H1 (cell line): ENCODE data around the gene SART1. TPM values are rescaled to one million over a fixed set of nuclear protein-coding genes. Genes with fewer than 3 reads are reported as not detected.

Experiments used
- CTCF ChIA-PET: fragments of 300-600 bp; sonication (Branson Sonifier 250); formaldehyde crosslinking; loops from one replicate; lab custom pipeline; 2021; ENCODE audit not compliant: partially characterized antibody; lab: Charles Lee
- POLR2A ChIA-PET: fragments of 300-600 bp; sonication (Branson Sonifier 250); formaldehyde crosslinking; loops from one replicate; lab custom pipeline; 2021; ENCODE audit warnings: inconsistent platforms; ENCODE audit not compliant: partially characterized antibody; lab: Charles Lee
- DNase-seq, 2 experiments: peaks; one replicate each; pipeline versions ENCODE4 v3.0.0 to v3.0.0-alpha.2; 2010 to 2022; ENCODE audit warnings: low spot score in 2 of 2, low read depth in 1 of 2, mixed read lengths in 1 of 2
- FAIRE-seq: peaks from 2 replicates; lab custom pipeline; 2011; peaks lifted over from hg19 to GRCh38; lab: Jason Lieb, UNC
- H2AFZ ChIP-seq: 2 replicates; pipeline ENCODE4 v1.8.1; 2012; ENCODE audit warnings: low read length, inconsistent platforms
- H2AK5ac ChIP-seq: 2 replicates; pipeline ENCODE4 v1.6.1; 2013; ENCODE audit warnings: low read depth, low read length
- H2BK120ac ChIP-seq: replicated peaks from 2 replicates; pipeline ENCODE3; 2013; ENCODE audit warnings: low read depth, low read length, inconsistent platforms
- H2BK12ac ChIP-seq: 2 replicates; pipeline ENCODE4 v1.6.1; 2013; ENCODE audit warnings: low read depth, low read length
- H2BK15ac ChIP-seq: 2 replicates; pipeline ENCODE4 v1.6.1; 2013; ENCODE audit warnings: low read length
- H2BK20ac ChIP-seq: 2 replicates; pipeline ENCODE4 v1.6.1; 2013; ENCODE audit warnings: low read length
- H2BK5ac ChIP-seq: 2 replicates; pipeline ENCODE4 v1.6.1; 2013; ENCODE audit warnings: low read depth, low read length
- H3K14ac ChIP-seq: 2 replicates; pipeline ENCODE4 v1.6.1; 2013; ENCODE audit warnings: inconsistent platforms; ENCODE audit not compliant: insufficient read length
- H3K18ac ChIP-seq: 2 replicates; pipeline ENCODE4 v1.6.1; 2013; ENCODE audit warnings: low read length; ENCODE audit errors: extremely low read depth
- H3K23ac ChIP-seq: 2 replicates; pipeline ENCODE4 v1.6.1; 2013; ENCODE audit warnings: inconsistent platforms; ENCODE audit not compliant: insufficient read length
- H3K23me2 ChIP-seq: 2 replicates; pipeline ENCODE4 v1.6.1; 2013; ENCODE audit warnings: low read depth, low read length
- H3K27ac ChIP-seq: 2 replicates; pipeline ENCODE4 v1.6.1; 2011; ENCODE audit warnings: low read depth, low read length, inconsistent platforms
- H3K27me3 ChIP-seq, 4 experiments: replicated peaks in 1 of 4; 1 replicate in 1 of 4; 2 replicates in 3 of 4; pipeline versions ENCODE4 v1.6.1 to v1.8.1; 2011 to 2013; ENCODE audit warnings: low read length in 3 of 4, mild to moderate bottlenecking in 3 of 4, inconsistent platforms in 2 of 4, mixed read lengths in 2 of 4, moderate library complexity in 1 of 4; ENCODE audit not compliant: control insufficient read depth in 3 of 4, insufficient read depth in 3 of 4; ENCODE audit errors: extremely low read depth in 1 of 4
- H3K36me3 ChIP-seq, 4 experiments: 2 replicates each; pipeline versions ENCODE4 v1.6.1 to v1.8.1; 2011 to 2013; ENCODE audit warnings: mild to moderate bottlenecking in 4 of 4, low read length in 3 of 4, moderate library complexity in 2 of 4, control low read depth in 1 of 4, inconsistent platforms in 1 of 4; ENCODE audit not compliant: insufficient read depth in 4 of 4, control insufficient read depth in 2 of 4
- H3K4ac ChIP-seq: replicated peaks from 2 replicates; pipeline ENCODE3; 2013; ENCODE audit warnings: low read length, low read depth, mixed read lengths, inconsistent platforms; ENCODE audit not compliant: insufficient read length
- H3K4me1 ChIP-seq, 4 experiments: replicated peaks in 1 of 4; 1 replicate in 1 of 4; 2 replicates in 3 of 4; pipeline versions ENCODE4 v1.6.1 to v1.8.1; 2011 to 2013; ENCODE audit warnings: low read length in 3 of 4, inconsistent platforms in 2 of 4, mixed read lengths in 1 of 4; ENCODE audit not compliant: insufficient read depth in 4 of 4, control insufficient read depth in 3 of 4
- H3K4me2 ChIP-seq, 2 experiments: 2 replicates each; pipeline versions ENCODE4 v1.6.1 to v1.8.1; 2011 to 2013; ENCODE audit warnings: low read depth in 2 of 2, low read length in 2 of 2, control low read depth in 1 of 2, inconsistent platforms in 1 of 2, mild to moderate bottlenecking in 1 of 2; ENCODE audit not compliant: insufficient read depth in 1 of 2
- H3K4me3 ChIP-seq, 4 experiments: fragments of 200-600, 300-600 bp in 1 of 4; sonication (generic), shearing (Covaris generic), sonication (Bioruptor Twin) in 1 of 4; 2 replicates each; pipeline versions ENCODE4 v1.5.1 to v1.8.1; 2011 to 2016; ENCODE audit warnings: low read length in 4 of 4, low read depth in 3 of 4, control low read depth in 2 of 4, inconsistent platforms in 2 of 4, mild to moderate bottlenecking in 2 of 4, mixed read lengths in 1 of 4, moderate library complexity in 1 of 4; ENCODE audit not compliant: insufficient read depth in 2 of 4; ENCODE audit errors: extremely low read depth in 1 of 4
- H3K56ac ChIP-seq: replicated peaks from 2 replicates; pipeline ENCODE3; 2013; ENCODE audit warnings: low read depth, mild to moderate bottlenecking, mixed read lengths, low read length, inconsistent platforms; ENCODE audit not compliant: insufficient read length
- H3K79me1 ChIP-seq: 2 replicates; pipeline ENCODE4 v1.6.1; 2013; ENCODE audit warnings: low read depth, low read length, control low read depth
- H3K79me2 ChIP-seq, 2 experiments: 2 replicates each; pipeline versions ENCODE4 v1.6.1 to v1.8.1; 2012 to 2013; ENCODE audit warnings: low read length in 2 of 2, mild to moderate bottlenecking in 2 of 2, inconsistent platforms in 1 of 2; ENCODE audit not compliant: insufficient read depth in 2 of 2, control insufficient read depth in 1 of 2
- H3K9ac ChIP-seq, 4 experiments: replicated peaks in 1 of 4; 1 replicate in 1 of 4; 2 replicates in 3 of 4; pipeline versions ENCODE4 v1.6.1 to v1.8.1; 2011 to 2013; ENCODE audit warnings: low read depth in 3 of 4, low read length in 3 of 4, control low read depth in 2 of 4, mild to moderate bottlenecking in 2 of 4, moderate library complexity in 2 of 4, inconsistent platforms in 1 of 4; ENCODE audit errors: extremely low read depth in 1 of 4
- H3K9me3 ChIP-seq, 2 experiments: 2 replicates each; pipeline versions ENCODE4 v1.6.1 to v1.8.1; 2012 to 2013; ENCODE audit warnings: mild to moderate bottlenecking in 2 of 2, moderate library complexity in 2 of 2, control low read depth in 1 of 2, inconsistent platforms in 1 of 2, low read depth in 1 of 2, low read length in 1 of 2, mixed read lengths in 1 of 2; ENCODE audit not compliant: insufficient read depth in 2 of 2
- H4K20me1 ChIP-seq, 2 experiments: replicated peaks in 1 of 2; 2 replicates each; pipeline versions ENCODE3 to v1.8.1; 2011 to 2013; ENCODE audit warnings: inconsistent platforms in 2 of 2, low read length in 2 of 2, mild to moderate bottlenecking in 1 of 2; ENCODE audit not compliant: insufficient read depth in 2 of 2, control insufficient read depth in 1 of 2
- H4K5ac ChIP-seq: 2 replicates; pipeline ENCODE4 v1.6.1; 2013; ENCODE audit warnings: low read length, low read depth, mixed read lengths, inconsistent platforms; ENCODE audit not compliant: insufficient read length
- H4K8ac ChIP-seq: 2 replicates; pipeline ENCODE4 v1.8.0; 2013; ENCODE audit warnings: mild to moderate bottlenecking, moderate library complexity, low read length, inconsistent platforms; ENCODE audit not compliant: insufficient read depth; ENCODE audit errors: extremely low read depth
- H4K91ac ChIP-seq: replicated peaks from 2 replicates; pipeline ENCODE3; 2013; ENCODE audit warnings: low read length, mixed read lengths, inconsistent platforms; ENCODE audit not compliant: insufficient read length
- CEBPB ChIP-seq: IDR thresholded peaks from 2 replicates; pipeline ENCODE4 v1.6.1; 2012; ENCODE audit warnings: low read depth, low read length
- EZH2 ChIP-seq: fragments of 200-600 bp; sonication (generic); IDR thresholded peaks from 2 replicates; pipeline ENCODE4 v1.7.1; 2012; ENCODE audit warnings: low read depth, mild to moderate bottlenecking, moderate library complexity, low read length, inconsistent platforms; ENCODE audit not compliant: severe bottlenecking
- GABPA ChIP-seq: IDR thresholded peaks from 2 replicates; pipeline ENCODE4 v1.6.1; 2011; ENCODE audit warnings: mild to moderate bottlenecking, low read length, moderate library complexity, borderline replicate concordance; ENCODE audit not compliant: insufficient read depth
- HDAC6 ChIP-seq: IDR thresholded peaks from one replicate; pipeline ENCODE4 v1.7.1; 2012; ENCODE audit warnings: low read depth, mild to moderate bottlenecking, inconsistent platforms, low read length, moderate library complexity
- NANOG ChIP-seq: IDR thresholded peaks from 2 replicates; pipeline ENCODE4 v1.6.1; 2011; ENCODE audit warnings: low read length, low read depth, mild to moderate bottlenecking, inconsistent platforms; ENCODE audit not compliant: insufficient read depth, poor library complexity, severe bottlenecking
- POLR2A ChIP-seq, 2 experiments: IDR thresholded peaks; 1 replicate in 1 of 2; 2 replicates in 1 of 2; pipeline ENCODE4 v1.6.1; 2011; ENCODE audit warnings: low read depth in 2 of 2, low read length in 2 of 2, mild to moderate bottlenecking in 2 of 2; ENCODE audit errors: control extremely low read depth in 1 of 2
- SIN3A ChIP-seq, 2 experiments: IDR thresholded peaks in 1 of 2; conservative IDR thresholded peaks in 1 of 2; 2 replicates each; pipeline ENCODE4 v1.6.1; 2011 to 2012; ENCODE audit warnings: low read length in 2 of 2, improper control_type of control experiment in 1 of 2, low read depth in 1 of 2, mild to moderate bottlenecking in 1 of 2
- SIRT6 ChIP-seq: IDR thresholded peaks from one replicate; pipeline ENCODE4 v1.7.1; 2012; ENCODE audit warnings: low read length, inconsistent platforms
- WGBS, 2 experiments: shearing (Covaris generic) in 1 of 2; methylation state at CpG; one replicate each; pipeline versions ENCODE4 v1.1.6 to v1.1.7; 2013 to 2015; ENCODE audit warnings: low lambda C conversion rate in 2 of 2, mixed read lengths in 2 of 2, inconsistent platforms in 1 of 2, low coverage in 1 of 2, missing lambda C conversion rate in 1 of 2; ENCODE audit not compliant: insufficient replicate concordance in 2 of 2, insufficient coverage in 1 of 2, insufficient read length in 1 of 2; ENCODE audit errors: extremely low coverage in 1 of 2, missing lambda C conversion rate in 1 of 2; 5-methylcytosine and 5-hydroxymethylcytosine counted together
- polyA plus RNA-seq, 7 experiments: library from polyadenylated mRNA; depleted of rRNA in 3 of 7; stranded (reverse) in 5 of 7; unstranded in 2 of 7; fragments of >200 nt in 5 of 7; fragments of 200-250 nt in 2 of 7; gene quantifications; 1 replicate in 5 of 7; 2 replicates in 1 of 7; 4 replicates in 1 of 7; pipeline versions ENCODE4 v1.2.1 to v1.2.3, GENCODE V29; 2011 to 2013; ENCODE audit warnings: missing spikeins in 2 of 7, mixed read lengths in 2 of 7
- total RNA-seq: library from RNA; stranded (reverse); fragmentation: NEBNext Ultra II Directional; extraction: Animal tissue kit (Norgen Biotek cat#: 25700); gene quantifications from 2 replicates; pipeline ENCODE4 v1.2.1, GENCODE V29; 2021

The SART1 gene
- total and polyA plus RNA-seq, 2 of the 8 experiments (the other 6 are each of a cell fraction or from before 2014, with no cell fraction given), result 9.7 to 46.1 TPM

- no peak overlapping the region; the same call in 1 of the 2 replicates for H4K8ac ChIP-seq
- H3K23me2 ChIP-seq, result peaks cover 2% of the 10 kb centered on the region; the same call in 1 of the 2 replicates
- FAIRE-seq, result no peak
- CTCF ChIA-PET, result interaction anchor here (0.8 to 6.4 kb wide), 8 partner anchors 9 to 129 kb away, joined by 3 to 35 read pairs (median 4); partner anchors contain the start of genes CATSPER1 and PACS1
- no peak overlapping the region for H4K91ac ChIP-seq
- H3K18ac ChIP-seq, result no peak overlapping the region; the same call in 1 of the 2 replicates
- WGBS, 2 experiments, result 85% methylated on average over 12 of the region's 12 CpGs; no CpG with 5 or more reads in 1 of the 2 experiments
- DNase-seq, result no peak
- H3K4me2 ChIP-seq, result no peak overlapping the region; a peak in 1 of 4 replicates
- H3K14ac ChIP-seq, result no peak overlapping the region
- no peak overlapping the region for H4K5ac ChIP-seq
- no peak overlapping the region for H2AK5ac ChIP-seq
- no peak overlapping the region for H3K27ac ChIP-seq
- H3K79me2 ChIP-seq, result no peaks in the 10 kb centered on the region
- no peaks in the 10 kb centered on the region for H4K20me1 ChIP-seq
- H2BK12ac ChIP-seq, result peak overlapping the region; percentile 14; the same call in 1 of the 2 replicates
- peaks cover 0 to 8% (median 5%) of the 10 kb centered on the region in 4 experiments; a peak in 5 of 7 replicates for H3K4me1 ChIP-seq
- TF ChIP-seq SIN3A (conservative IDR thresholded peaks at IDR 0.05 in 1 of 2, IDR thresholded peaks at IDR 0.05 in 1 of 2; ENCODE audit: low read depth in 1 of 2, low read length in 2 of 2), result 0 out of 4 replicates have a peak, but pooled peaks of 1 of the 2 experiments have one; percentile 30
- no peak for TF ChIP-seq NANOG
- TF ChIP-seq GABPA, result no peak
- TF ChIP-seq EZH2, result no peak
- no peak for TF ChIP-seq POLR2A (IDR thresholded peaks at IDR 0.05; ENCODE audit: control extremely low read depth in 1 of 2, low read depth in 2 of 2, low read length in 2 of 2)
- TF ChIP-seq SIRT6, result no peak
- no peak for TF ChIP-seq CEBPB
- TF ChIP-seq HDAC6, result no peak
- TF ChIP-seq, all 59 proteins: peak for 1
- H3K56ac ChIP-seq, result no peak overlapping the region
- peaks cover 6 to 26% (median 24%) of the 10 kb centered on the region in 4 experiments for H3K27me3 ChIP-seq
- no peaks in the 10 kb centered on the region for H3K9me3 ChIP-seq
- H2AFZ ChIP-seq, result no peak overlapping the region
- 0 out of 2 replicates have a peak overlapping the region, but pooled peaks have one; percentile 4 for H2BK15ac ChIP-seq
- no peak overlapping the region; a peak in 1 of 7 replicates for H3K9ac ChIP-seq
- H2BK120ac ChIP-seq, result no peak overlapping the region
- no peak overlapping the region for H3K23ac ChIP-seq
- no peak overlapping the region for H3K4ac ChIP-seq
- H3K79me1 ChIP-seq, result no peaks in the 10 kb centered on the region
- POLR2A ChIA-PET, result interaction anchor here (0.6 to 3.5 kb wide), 6 partner anchors 9 to 162 kb away, joined by 3 to 15 read pairs (median 4); partner anchors contain the start of genes BANF1, CCDC85B and EIF1AD
- no peak overlapping the region for H2BK5ac ChIP-seq
- no peak overlapping the region for H3K4me3 ChIP-seq
- no peaks in the 10 kb centered on the region for H3K36me3 ChIP-seq
- H2BK20ac ChIP-seq, result no peak overlapping the region
These were observed 51.6 kb downstream of the SART1 start for GRCh38 chr11:66012946-66013761.
